ENCODE measurements around the gene PLA2G4F. TPM values are rescaled to one million over a fixed set of nuclear protein-coding genes. Genes with fewer than 3 reads are reported as not detected.

The PLA2G4F gene
- total and polyA plus RNA-seq, 12 donors, result 0.03 to 13.8 (median 1.7) TPM

- H3K36me3 ChIP-seq, result peaks cover 0 to 65% (median 12%) of the 10 kb centered on the region in 9 donors
- peaks cover 0 to 4% (median 0%) of the 10 kb centered on the region in 11 donors for H3K9me3 ChIP-seq
- no peak overlapping the region for H3K4me3 ChIP-seq
- peaks cover 0 to 6% (median 0%) of the 10 kb centered on the region in 9 donors for H3K4me1 ChIP-seq
- WGBS, 2 donors, result 95 to 97% methylated on average over 5 of the region's 5 CpGs
- DNase-seq (no peak), ATAC-seq (no peak)
- intact Hi-C loops (cut with DNase I), result no loop called here
- H3K27ac ChIP-seq, result no peak overlapping the region
- TF ChIP-seq, protein P1, sequence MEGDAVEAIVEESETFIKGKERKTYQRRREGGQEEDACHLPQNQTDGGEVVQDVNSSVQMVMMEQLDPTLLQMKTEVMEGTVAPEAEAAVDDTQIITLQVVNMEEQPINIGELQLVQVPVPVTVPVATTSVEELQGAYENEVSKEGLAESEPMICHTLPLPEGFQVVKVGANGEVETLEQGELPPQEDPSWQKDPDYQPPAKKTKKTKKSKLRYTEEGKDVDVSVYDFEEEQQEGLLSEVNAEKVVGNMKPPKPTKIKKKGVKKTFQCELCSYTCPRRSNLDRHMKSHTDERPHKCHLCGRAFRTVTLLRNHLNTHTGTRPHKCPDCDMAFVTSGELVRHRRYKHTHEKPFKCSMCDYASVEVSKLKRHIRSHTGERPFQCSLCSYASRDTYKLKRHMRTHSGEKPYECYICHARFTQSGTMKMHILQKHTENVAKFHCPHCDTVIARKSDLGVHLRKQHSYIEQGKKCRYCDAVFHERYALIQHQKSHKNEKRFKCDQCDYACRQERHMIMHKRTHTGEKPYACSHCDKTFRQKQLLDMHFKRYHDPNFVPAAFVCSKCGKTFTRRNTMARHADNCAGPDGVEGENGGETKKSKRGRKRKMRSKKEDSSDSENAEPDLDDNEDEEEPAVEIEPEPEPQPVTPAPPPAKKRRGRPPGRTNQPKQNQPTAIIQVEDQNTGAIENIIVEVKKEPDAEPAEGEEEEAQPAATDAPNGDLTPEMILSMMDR (IDR thresholded peaks at IDR 0.05), result no peak
- no peaks in the 10 kb centered on the region for H3K27me3 ChIP-seq
Observed at GRCh38 chr15:42199126-42199525, 42.7 kb upstream of the PLA2G4F start.

DNA sequence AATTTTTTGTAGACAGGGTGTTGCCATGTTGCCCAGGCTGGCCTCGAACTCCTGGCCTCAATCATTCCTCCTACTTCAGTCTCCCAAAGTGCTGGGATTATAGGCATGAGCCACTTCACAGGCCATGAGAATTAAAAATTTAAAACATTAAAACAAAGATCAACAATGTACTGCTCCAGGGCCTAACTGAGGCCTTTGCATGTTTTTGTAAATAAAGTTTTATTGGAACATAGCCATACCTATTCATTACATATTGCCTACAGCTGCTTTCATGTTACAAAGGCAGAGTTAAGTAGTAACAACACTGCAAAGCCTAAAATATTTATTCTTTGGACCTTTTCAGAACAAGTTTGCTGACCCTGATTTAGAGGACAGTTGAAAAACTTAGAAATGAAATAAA is 42.1 kb upstream of the PLA2G4F start:
- intact Hi-C loops (cut with DNase I), result no loop called here
- Histone ChIP-seq H3K36me3 (peaks cover 0 to 67% (median 12%) of the 10 kb centered on the region in 9 donors), H3K4me1 (peaks cover 0 to 6% (median 0%) of the 10 kb centered on the region in 9 donors), H3K9me3 (peaks cover 0 to 4% (median 0%) of the 10 kb centered on the region in 11 donors), H3K27me3 (no peaks in the 10 kb centered on the region), H3K27ac (no peak overlapping the region), H3K4me3 (no peak overlapping the region)
- no peak for ATAC-seq
- TF ChIP-seq, protein P1 (IDR thresholded peaks at IDR 0.05), result no peak
- no peak for DNase-seq
- WGBS, 2 donors, result 96 to 100% methylated on average over 1 of the region's 1 CpG

DNA sequence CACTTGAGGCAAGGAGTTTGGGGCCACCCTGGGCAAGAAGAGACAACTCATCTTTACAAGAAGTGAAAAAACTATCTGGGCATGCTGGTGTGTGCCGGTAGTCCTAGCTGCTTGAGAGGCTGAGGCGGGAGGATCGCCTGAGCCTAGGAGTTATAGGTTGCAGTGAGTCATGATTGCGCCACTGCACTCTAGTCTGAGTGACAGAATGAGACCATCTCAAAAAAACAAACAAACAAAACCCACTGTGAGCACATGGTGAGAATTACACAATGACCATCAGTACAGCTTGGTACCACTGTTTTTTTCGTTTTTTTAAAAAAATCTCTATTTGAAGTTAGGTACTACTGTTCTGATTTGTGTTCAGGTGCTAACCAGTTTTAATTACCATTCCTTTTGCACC is 38.1 kb upstream of the PLA2G4F start:
- H3K27ac ChIP-seq, result no peak overlapping the region
- H3K4me1 ChIP-seq, result peaks cover 0 to 6% (median 0%) of the 10 kb centered on the region in 9 donors
- ATAC-seq (no peak), DNase-seq (no peak)
- H3K27me3 ChIP-seq, result no peaks in the 10 kb centered on the region
- TF ChIP-seq, protein P1 (IDR thresholded peaks at IDR 0.05), result no peak
- intact Hi-C loops (cut with DNase I), result no loop called here
- H3K36me3 ChIP-seq, result peaks cover 0 to 81% (median 36%) of the 10 kb centered on the region in 9 donors
- H3K4me3 ChIP-seq, result no peak overlapping the region
- H3K9me3 ChIP-seq, result peaks cover 0 to 4% (median 0%) of the 10 kb centered on the region in 11 donors
- WGBS, 2 donors, result 95 to 96% methylated on average over 5 of the region's 5 CpGs

- intact Hi-C loops (cut with DNase I), result no loop called here
- Histone ChIP-seq H3K4me1 (peaks cover 0 to 6% (median 0%) of the 10 kb centered on the region in 9 donors), H3K9me3 (peaks cover 0 to 4% (median 0%) of the 10 kb centered on the region in 11 donors), H3K27me3 (no peaks in the 10 kb centered on the region), H3K36me3 (peaks cover 0 to 81% (median 39%) of the 10 kb centered on the region in 9 donors), H3K4me3 (no peak overlapping the region), H3K27ac (no peak overlapping the region)
- WGBS, 2 donors, result 97% methylated on average over 3 of the region's 3 CpGs
- TF ChIP-seq, protein P1 (IDR thresholded peaks at IDR 0.05), result no peak
- DNase-seq (no peak), ATAC-seq (no peak)
Observed at GRCh38 chr15:42193383-42193782, 36.9 kb upstream of the PLA2G4F start.

Data from heart right ventricle (tissue), 16 donors.